NCI-H82 (cell line): ENCODE data around the gene ZFHX3.

ENCODE experiments used
- DNase-seq: peaks from one replicate; lab custom pipeline; 2025; lab: John Stamatoyannopoulos, UW

ZFHX3 gene

DNA sequence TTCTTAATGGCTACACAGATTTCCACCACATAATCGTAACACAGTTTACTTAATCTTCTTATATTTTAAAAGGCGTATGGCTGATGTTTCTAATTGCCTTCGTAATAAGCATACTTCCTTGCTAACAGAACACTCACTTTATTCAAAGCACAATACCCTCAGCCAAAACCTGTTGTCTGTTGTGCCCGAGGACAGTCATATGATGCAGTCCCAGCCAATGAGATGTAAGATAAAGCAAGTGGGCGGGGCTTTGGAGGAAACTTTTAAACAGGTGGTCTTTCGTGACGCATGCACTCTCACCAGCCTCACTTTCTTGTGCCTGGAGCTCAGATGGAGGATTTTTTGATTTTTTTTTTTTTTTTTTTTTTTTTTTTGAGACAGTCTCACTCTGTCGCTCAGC is 174.1 kb downstream of the ZFHX3 start:
- no peak for DNase-seq

DNA sequence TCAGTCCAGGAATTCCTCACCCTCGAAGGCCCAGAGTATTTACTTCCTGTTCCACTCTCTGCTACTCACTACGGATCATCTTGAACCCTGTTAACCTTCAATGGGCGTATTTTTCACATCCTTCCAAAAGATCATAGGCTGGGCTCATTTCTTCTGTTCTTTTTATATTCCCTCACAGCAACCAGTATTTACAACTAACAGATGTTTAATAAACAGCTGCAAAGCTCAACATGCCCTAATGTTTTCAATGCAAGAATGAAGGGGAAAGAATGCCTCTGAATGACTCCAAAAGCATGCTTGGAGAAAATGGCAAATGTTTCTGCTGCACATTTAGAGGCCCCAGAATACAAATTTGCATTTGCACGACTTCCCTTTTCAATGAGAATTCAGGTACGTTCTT is 174.9 kb downstream of the ZFHX3 start:
- no peak for DNase-seq

DNA sequence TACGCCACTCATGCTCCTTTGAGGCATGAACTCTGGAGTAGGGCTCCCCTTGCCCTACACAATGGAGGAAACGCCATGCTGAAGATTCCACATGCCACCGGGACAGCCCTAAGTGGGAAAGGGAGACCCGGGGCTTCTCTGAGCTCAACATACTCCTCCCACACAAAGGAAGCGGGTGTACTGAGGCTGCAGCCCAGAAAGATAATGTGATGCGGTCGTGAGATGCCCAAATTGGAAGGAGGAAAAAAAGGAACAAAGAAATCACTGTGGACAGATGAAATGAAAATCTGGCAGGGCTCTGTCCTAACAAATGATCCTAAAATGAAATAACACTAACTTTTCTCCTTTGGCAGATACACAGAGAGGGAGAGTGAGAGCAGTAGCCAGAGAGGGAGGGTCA is 182.1 kb downstream of the ZFHX3 start:
- DNase-seq, result no peak

DNA sequence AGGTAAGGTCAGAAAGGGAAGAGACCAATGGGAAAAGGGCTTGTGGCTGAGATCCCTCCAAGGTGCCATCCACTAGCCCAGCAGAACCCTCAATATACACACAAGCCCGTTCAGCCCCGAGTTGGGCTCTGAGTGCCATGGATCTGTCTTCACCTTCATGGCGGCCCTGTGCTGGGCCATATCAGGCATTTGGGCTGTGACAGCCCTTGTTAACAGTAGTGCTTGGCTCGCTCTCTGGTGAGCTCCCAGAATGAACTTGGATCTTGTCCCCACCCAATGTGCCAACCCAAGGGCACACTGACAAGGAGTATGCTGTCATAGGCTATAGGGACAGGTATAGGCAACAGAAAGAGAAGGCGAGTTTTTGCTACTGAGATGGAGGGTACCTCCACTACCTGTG is 182.7 kb downstream of the ZFHX3 start:
- no peak for DNase-seq

DNA sequence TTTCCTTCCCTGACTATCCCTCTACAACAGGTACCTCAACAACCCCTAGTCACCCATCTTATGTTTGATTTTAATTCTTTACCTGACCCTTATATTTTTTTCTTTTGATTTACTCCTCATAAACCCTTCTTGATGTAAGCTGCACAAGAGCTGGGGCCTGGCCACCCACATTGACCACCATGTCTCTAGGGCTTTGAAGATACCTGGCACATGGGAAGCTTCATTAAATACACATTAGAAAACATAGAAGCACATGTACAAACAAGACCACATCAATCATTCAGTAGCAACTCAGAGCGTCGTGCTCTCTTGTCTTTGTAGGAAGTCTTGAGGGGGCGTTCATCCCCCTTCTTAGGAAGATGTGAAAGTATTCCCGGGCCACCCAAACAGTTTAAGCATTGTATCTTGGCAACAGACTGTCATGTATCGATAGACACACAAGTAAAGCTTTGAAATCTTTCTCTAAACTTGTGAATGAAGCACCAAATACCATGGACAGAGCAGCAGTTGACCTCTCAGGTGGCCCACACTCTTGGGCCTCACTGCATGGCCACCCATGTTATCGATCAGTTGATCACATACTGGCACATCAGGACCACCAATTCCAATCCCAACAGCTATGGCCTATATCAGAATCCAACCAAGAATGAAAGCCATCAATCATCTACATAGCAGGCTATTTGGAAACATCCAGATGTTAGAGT is 183.6 kb downstream of the ZFHX3 start:
- DNase-seq, result no peak

DNA sequence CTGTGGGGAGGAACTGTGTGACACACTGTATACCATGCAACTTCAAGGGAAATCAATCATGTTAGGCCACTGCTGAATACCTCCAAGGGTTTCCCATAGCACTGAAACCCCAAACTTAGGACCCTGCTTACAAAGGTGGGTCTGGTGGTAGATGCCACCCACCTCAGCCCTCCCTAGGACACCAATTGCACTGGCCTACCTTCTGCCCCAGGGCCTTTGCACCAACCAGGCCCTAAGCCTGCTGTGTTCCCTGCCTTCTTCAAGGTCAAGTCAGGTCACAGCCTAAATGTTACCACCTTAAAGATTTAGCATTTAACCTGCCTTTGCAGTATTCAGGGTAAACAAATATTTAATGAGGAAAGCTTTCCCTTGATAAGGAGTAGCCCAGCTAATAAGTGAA is 185.8 kb downstream of the ZFHX3 start:
- DNase-seq, result no peak

DNA sequence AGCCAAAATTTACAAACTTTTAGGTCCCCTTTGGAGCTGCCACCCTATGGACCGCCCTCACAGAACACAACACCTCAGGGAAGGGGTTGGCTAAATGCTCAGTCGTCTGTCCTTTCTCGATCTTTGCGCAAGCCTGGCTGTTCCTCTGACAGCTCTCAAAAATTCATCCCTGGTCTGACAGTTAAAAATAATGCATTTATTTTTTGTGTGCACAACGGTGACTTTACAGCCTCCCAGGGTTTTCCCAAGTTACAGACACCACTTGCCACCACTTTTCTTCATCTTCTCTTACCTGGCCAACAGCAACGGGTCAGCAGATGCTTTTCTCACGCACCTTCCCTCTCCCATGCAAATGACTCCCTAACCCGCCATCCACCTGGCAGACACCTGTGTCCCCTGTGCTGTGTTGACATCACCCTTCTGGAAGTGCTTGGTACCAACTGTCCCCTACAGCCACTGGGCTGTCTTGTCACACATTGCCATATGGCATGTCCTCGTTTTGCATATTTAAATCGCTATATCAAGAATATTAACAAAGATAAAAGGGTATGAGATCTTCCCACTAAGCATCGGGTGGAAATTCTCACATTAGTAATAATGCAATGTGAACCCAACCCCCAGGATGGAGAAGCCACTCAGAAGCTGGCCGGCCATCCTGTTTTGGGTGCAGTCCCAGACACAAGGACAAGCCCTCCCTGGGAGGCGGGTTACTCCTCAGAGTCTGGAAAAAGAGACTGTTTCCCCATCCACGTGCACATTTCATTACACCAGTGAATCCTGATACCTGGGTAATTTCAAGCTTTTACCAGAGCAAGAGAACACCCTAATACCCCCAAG is 187.0 kb downstream of the ZFHX3 start:
- DNase-seq, result no peak

DNA sequence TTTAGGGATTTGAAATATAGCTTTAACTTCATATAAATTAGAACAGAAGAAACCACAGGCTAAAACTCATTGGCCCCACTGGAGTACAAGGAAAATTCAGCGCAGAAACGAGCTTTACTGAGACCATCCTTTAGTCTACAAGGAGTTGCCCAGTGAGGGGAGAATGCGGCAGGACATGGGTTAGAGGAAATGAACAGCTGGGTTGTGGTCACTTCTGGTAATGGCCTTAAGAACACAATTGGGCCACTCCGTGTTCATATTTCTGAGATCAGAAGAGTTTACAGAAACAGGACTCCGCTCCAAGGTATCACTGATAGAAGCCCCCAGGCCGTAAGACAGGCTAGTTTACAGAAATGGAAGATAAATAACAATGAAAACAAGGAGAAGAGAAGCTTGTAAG is 188.3 kb downstream of the ZFHX3 start:
- DNase-seq, result no peak

DNA sequence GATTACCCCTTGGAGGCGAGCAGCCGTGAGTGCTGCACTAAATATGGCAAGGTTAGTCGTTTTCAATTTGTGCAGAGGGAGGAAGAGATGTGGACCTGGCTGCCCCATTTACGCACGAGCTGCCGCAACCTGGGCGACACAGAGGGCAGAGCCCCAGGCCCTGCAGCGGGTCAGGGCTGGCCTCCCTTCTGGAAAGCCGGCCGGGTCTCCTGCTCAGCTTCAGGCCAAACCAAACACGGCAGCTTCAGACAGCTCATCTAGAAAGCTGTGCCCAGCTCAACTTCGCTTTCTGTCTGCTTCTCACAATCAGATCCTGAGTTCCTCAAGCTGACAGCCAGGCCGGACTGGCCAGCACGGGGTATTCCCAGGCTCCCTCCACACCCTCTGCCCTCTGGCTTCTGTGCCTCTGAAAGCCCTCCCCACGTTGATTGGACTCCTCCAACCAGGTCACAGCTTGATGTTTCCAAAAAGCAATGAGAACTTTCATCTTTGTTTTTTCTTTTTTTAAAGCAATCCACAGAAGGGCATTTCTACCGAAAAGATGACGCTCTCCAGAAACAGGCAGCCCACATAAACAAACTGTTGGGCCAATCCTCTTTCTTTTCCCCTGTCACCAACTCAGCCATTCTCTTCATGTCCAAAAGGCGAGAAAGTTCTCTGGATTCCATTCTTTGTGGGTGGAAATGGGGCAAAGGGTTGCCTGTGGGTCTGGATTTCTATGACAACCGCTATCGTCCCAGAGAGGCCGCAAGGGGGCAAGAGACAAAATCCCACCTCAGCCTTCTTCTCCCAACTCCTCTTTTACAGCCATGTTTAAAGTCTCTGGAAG is 189.0 kb downstream of the ZFHX3 start:
- DNase-seq, result no peak

DNA sequence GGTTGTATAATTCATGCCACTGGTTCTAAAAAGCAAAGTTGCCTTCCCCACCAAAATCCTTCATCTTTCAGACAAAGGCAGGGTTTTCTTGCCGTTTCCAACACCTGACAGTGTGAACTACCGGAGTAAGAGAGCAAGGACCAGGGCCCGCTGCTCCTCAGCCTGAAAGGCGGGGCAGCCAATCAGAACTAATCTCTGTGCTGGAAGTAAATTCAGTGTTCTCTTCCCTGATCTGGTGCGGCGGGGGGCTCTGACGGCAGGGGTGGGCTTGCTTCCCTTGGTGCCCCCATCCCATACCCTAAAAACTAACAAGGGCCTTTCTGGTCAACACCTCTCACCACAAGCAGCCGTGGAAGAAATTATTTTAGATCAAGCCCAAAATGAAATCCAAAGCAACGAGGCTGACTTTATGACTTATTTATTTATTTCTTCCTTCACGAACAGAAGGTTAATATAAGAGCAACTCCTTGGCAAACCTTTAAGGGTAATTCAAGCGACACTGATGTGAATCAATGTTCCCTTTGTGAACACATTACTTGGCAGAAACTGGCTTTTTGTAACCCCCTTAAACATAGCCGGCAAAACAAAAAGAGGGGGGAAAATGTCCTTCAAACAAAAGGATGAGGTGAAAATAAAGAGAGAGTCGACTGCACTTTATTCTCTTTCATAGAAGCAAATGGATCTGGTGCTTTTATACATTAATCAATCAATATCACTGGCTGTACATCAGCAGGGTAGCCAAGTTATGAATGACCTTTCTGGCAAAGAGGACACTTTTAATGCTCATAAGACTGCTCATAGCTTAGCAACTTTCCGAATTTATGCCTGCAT is 189.9 kb downstream of the ZFHX3 start:
- DNase-seq, result no peak

DNA sequence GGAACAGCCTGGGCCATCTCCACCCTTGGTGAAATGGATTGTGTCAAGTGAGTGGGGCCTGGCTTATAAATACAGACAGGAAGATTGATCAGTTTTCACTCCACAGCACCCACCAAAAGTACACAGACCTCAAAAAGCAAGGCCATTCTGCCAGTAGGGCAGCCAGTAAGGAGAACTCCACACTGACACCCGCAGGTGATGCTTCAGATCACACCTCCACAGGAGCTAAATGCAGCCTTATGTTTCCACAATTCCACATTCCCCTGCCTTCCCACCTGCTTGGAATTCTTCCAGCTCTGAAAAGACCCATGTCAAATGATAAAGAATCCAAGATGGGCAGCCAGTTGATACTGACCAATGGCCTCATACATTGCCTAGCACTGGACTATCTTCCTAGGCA is 191.1 kb downstream of the ZFHX3 start:
- DNase-seq, result peak; percentile 26

DNA sequence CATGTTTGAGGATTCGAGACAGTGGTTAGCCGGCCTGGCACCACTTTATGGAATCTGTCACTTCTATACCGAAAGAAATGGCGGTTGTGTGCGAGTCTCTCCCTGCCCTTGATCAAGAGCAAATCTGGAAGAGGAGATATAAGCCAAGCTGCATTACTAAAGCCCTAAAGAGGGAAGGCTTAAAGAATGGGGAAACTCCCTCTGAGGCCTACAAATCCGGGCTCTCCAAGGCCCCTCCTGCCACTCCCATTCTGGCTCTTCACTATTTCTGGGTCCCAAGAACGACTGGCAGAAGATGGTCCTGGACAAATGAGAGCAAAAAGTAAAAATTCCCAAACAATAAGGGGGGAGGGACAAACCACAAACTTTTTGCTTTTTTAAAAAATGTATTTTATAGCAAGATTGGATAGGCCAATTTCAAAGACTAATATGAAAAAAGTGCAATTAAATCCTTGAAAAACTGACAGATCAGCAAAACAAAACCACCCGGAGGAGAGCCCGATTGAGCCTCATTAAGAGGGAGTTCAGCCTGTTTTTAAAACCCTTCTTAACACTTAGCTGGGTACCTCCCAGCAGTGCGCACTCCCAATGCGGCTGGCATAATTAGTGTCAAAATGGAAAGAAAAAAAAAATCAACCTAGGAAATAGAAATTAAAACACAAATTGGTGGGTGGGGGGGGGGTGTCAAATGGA is 193.5 kb downstream of the ZFHX3 start:
- no peak for DNase-seq

DNA sequence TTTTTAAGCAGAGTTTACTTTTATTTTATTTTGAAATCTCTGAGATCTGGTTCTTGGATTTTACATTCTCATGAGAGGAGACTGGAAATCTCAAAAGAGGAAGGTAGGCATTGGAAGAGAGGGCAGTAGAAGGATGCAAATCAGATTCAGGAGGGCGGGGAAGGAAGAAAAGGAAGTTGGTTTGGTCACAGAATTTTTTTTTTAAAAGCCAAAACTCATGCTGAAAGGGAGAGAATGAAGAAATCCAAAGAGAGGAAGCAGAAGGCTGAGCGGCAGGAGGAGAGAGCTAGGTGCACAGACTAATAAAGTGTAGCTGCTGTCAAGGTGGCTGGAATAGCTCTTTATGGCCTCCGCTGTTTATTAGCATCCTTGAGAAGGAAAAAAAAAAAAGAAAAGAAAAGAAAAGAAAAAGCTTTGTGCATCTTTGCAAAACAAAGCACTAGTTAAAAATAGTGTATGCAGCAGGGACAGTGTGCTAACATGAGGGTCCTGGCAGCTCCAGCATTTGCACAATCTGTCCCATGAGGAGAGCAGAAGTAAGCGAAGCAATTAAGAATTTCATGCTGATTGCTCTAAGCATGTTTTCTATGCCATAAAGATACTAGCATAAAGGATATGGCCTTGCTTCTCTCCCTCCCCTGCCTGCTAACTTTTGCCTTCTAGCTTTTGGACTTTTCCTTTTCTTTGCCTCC is 194.2 kb downstream of the ZFHX3 start:
- no peak for DNase-seq

DNA sequence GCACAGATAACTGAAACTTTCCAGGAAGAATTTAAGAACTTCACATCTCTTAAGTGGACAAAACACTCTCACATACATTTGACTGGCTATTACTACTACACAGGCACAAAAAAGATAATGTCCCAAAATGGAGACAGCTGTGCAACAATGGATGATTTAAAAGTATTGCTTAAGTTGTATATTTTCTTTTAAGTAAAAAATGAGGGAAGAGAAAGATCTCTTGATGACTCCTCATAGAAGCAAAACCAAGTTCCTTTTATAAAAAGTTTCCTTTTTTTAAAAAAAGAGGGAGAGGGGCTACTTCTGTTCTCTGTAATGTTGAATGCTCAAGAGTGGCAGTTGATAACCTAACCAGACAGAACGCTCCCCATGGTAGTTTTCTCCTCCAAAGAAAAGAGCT is 195.5 kb downstream of the ZFHX3 start:
- DNase-seq, result no peak

DNA sequence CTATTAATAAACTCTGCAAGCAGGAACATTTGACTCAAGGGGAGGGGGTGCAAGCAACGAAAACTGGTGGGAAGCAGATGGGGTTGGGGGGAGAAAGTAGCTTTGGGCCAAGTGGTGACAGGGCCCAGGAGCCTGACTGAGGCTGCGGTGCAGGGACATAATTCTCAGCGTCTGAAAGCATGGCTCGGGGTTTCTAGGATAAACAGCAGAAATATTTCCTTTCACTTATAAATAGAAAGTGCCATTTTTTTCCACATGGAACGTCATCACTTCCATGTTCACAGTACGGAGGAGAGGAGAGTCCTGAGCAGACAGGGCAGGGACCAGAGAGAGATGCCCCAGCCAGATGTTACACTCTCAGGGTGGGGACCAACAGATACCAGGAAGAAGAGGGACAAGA is 197.1 kb downstream of the ZFHX3 start:
- DNase-seq, result no peak

DNA sequence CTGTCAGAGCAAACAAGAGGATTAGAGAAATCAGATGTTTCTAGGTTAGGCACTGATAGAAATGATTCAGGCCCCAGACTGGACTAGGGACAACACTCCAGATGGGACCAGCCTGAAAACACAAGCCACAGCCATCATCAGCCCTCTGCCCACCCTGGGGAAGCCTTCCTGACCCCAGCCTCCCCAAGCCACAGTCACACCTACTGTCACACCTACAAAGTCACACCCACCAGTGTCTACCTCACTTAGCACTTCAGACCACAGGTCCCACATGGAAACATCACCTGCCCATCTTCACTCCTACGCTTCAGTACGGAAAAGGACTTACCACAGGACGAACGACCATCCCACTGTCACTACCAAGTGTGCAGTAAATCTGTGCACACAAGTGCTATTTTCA is 197.9 kb downstream of the ZFHX3 start:
- no peak for DNase-seq

DNA sequence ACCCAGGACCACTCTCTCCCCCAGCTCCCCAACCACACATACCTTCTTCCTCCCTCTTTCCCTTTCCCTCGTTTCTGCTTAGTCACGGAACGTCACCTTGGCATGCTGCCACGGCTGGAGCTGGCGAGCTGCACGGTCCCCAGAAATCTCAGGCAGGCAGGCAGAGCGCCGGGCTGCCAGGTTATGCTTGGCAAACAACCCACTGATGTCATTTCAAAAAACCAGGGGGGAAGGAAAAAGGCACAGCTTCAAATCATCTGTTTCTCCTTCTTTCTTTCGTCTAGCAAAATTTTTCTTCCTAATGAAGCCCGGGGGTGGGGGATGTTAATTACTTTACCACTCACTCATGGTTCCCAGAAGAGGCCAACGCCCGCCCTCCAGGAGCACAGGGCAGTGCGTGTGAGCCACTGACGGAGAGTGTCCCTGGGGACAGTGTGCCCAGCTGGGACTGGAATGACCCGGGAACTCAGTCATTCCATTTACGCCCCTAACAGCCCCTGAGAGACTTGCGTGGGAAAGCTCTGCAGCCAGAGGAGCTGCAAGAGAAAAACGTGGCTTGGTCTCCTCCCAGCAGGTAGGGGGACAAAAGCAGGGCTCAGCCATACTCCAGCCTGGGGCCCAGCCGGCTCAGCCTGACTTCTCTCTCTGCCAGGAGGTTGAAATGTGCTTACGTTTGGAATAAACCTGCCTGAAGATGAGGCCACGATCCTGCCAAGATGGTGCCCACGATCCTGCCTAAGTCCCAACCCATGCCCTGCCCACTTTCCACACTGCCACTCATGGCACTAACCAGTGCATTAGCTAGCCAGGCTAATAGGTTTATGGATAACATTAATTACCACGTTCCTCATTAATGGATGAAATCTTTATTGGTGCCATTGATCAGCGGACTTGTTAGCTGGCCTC is 198.9 kb downstream of the ZFHX3 start:
- peak; percentile 4 for DNase-seq

DNA sequence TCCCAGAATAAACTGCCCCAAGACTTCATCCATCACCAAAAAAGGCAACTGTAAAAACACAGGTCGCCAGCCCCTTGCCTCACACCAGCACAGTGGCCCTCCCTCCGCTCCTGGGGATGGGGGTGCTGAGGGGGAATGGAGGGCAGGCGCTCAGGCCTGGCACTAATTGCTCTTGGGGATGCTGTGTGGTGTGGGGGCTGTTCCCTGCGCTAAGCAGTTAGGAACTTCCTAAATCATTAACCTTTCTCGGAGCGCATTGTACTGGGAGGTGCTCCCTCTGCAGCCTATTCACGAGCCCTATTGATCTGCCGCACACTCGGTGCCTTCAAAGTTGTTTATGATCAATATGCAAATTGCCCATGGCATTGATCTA is 199.9 kb downstream of the ZFHX3 start:
- no peak for DNase-seq

DNA sequence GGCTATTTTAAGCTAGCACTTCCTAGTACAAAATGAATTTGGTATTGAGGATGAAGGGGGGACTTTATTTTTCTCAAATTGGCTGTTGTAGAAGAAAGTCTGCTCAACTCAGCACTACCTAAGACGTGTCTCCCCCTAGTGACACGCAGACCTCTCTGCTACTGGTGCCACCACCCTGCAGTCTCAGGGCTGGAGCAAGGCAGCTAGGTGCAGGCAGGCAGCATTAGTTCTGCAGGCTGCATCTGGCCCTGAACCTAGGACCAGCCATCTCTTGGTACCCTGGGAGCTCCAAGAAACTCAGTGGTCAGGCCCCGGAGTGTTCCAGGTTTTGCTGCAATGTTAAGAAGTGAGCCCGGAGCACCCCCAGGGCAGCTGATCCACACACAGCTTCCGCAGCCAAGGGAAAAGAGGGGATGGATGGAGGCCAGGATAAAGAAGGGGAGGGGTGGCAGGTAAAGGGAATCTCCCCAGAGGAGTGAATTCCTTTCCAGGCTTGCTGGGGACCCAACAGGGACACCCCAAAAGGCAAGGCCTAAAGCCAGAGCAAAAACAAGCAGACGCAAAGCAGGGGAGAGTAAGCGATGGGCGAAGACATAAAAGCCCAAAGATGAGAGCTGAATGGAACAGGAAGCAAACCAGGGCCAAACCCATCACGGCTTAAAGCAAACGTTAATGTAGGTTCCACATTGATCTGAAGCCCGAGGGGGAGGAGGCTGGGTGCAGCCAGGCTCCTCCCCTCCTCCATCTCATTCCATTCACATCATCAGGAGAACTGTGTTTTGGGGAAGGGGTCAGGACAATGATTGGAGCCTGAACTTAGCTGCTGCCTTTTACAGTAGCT is 200.5 kb downstream of the ZFHX3 start:
- DNase-seq, result peak; percentile 29
